Lower lobe of right lung (tissue), 2 donors: ENCODE data around the gene ACADS. TPM values are rescaled to one million over a fixed set of nuclear protein-coding genes. Genes with fewer than 3 reads are reported as not detected.

Experiments used
- ATAC-seq, 2 donors: fragments of 200-7000 bp; cut with Tn5 transposase; one replicate each; pipeline ENCODE4 v1.9.1; 2020 to 2022; ENCODE audit warnings: mild to moderate bottlenecking in 2 of 2, moderate library complexity in 2 of 2
- DNase-seq: peaks from one replicate; pipeline ENCODE4 v3.0.0-alpha.2; 2020
- H3K27ac ChIP-seq: fragments of 200-600 bp; one replicate; pipeline ENCODE4 v1.8.0; 2022
- H3K27me3 ChIP-seq: fragments of 200-600 bp; one replicate; pipeline ENCODE4 v1.8.0; 2022; ENCODE audit warnings: low read depth
- H3K36me3 ChIP-seq: fragments of 200-600 bp; one replicate; pipeline ENCODE4 v1.8.0; 2022; ENCODE audit warnings: mild to moderate bottlenecking
- H3K4me1 ChIP-seq: fragments of 200-600 bp; one replicate; pipeline ENCODE4 v1.8.0; 2022
- H3K4me3 ChIP-seq: fragments of 200-600 bp; one replicate; pipeline ENCODE4 v1.8.0; 2022; ENCODE audit warnings: mild to moderate bottlenecking
- H3K9me3 ChIP-seq: fragments of 200-600 bp; one replicate; pipeline ENCODE4 v1.8.0; 2022
- intact Hi-C: fragments of 100-400 bp; cut with DNase I; formaldehyde crosslinking; loops from one replicate; pipeline ENCODE4 v1.11.0; 2022
- total RNA-seq: library from RNA; stranded (reverse); fragmentation: NEBNext Ultra II Directional; extraction: Animal tissue kit (Norgen Biotek cat#: 25700); gene quantifications from one replicate; pipeline ENCODE4 v1.2.1, GENCODE V29; 2021
- TF ChIP-seq, protein P1 (sequence below): fragments of 200-600 bp; IDR thresholded peaks from one replicate; pipeline ENCODE4 v1.8.0; 2022; ENCODE audit warnings: antibody characterized with exemption, mild to moderate bottlenecking
- donor health status: DM: no; HTN: yes; CAD: no; lungs with severe emphysema.

Gene ACADS
- total RNA-seq, 1 donor from 2014 or later, result 24.4 TPM

DNA sequence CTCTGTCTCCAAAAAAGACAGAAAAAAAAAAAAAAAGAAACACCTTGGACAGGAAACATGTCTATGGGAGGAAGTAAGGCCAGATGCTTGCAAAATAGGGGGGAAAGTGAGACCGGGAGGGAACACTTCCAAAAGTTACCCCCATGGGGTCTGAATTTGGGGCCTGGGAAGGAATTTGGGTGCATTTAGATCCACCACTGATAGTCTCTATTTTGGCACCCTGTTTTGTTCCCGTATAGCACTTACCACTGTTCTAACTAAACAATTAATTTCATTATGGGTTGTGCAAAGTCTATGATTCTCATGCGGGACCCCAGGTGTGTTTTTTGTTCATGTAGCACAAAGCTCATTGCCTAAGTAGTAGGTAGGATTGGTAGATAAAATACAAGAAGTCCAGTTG, 40.1 kb upstream of the ACADS start:
- no peaks in the 10 kb centered on the region for H3K36me3 ChIP-seq
- H3K9me3 ChIP-seq, result no peaks in the 10 kb centered on the region
- no peaks in the 10 kb centered on the region for H3K27me3 ChIP-seq
- peaks cover 39% of the 10 kb centered on the region for H3K4me1 ChIP-seq
- TF ChIP-seq, protein P1, sequence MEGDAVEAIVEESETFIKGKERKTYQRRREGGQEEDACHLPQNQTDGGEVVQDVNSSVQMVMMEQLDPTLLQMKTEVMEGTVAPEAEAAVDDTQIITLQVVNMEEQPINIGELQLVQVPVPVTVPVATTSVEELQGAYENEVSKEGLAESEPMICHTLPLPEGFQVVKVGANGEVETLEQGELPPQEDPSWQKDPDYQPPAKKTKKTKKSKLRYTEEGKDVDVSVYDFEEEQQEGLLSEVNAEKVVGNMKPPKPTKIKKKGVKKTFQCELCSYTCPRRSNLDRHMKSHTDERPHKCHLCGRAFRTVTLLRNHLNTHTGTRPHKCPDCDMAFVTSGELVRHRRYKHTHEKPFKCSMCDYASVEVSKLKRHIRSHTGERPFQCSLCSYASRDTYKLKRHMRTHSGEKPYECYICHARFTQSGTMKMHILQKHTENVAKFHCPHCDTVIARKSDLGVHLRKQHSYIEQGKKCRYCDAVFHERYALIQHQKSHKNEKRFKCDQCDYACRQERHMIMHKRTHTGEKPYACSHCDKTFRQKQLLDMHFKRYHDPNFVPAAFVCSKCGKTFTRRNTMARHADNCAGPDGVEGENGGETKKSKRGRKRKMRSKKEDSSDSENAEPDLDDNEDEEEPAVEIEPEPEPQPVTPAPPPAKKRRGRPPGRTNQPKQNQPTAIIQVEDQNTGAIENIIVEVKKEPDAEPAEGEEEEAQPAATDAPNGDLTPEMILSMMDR, result no peak
- intact Hi-C loops, result no loop called here
- ATAC-seq (no peak), DNase-seq (no peak)
- no peak overlapping the region for H3K4me3 ChIP-seq
- no peak overlapping the region for H3K27ac ChIP-seq

DNA sequence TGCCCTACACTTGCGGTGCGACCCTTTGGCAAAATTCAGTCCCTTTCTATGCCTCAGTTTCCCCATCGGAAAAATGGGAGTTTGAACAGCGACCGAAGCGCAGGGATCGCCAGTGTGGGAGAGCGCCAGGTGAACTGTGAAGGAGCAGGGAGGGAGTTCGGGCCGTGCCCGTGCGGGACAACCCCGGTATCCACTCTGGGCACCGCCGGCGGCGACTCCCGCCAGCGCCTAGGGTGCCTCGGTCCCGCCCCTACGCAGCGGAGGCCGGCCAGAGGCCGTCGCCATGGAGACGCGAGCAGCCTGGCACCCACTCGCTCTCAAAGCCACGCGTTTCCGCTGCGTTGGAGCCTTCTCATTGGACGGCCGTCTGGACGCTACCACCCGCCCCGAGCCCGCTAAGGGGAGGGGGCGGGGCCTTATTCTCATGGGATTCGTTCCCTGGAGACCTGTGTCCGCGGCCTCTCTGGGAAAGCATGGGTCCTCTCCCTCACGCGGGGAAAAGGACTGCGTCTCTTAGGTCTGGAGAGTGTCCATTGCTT, 39.4 kb upstream of the ACADS start:
- Histone ChIP-seq H3K27ac (peak overlapping the region; percentile 92), H3K4me1 (peaks cover 44% of the 10 kb centered on the region), H3K9me3 (no peaks in the 10 kb centered on the region), H3K36me3 (no peaks in the 10 kb centered on the region), H3K27me3 (no peaks in the 10 kb centered on the region), H3K4me3 (peak overlapping the region; percentile 94)
- TF ChIP-seq, protein P1, result no peak
- DNase-seq (peak; percentile 100), ATAC-seq (peak; percentile 95 to 96)
- intact Hi-C loops, result no loop called here

- H3K4me1 ChIP-seq, result peaks cover 48% of the 10 kb centered on the region
- TF ChIP-seq, protein P1, result peak; percentile 15
Measured at GRCh38 chr12:120686690-120687577, 38.7 kb upstream of the ACADS start, which contains the start of gene MLEC. Gene MLEC, plus strand, starts transcription at chr12:120687149. Its CDS starts 148 bp downstream, at chr12:120687297.

DNA sequence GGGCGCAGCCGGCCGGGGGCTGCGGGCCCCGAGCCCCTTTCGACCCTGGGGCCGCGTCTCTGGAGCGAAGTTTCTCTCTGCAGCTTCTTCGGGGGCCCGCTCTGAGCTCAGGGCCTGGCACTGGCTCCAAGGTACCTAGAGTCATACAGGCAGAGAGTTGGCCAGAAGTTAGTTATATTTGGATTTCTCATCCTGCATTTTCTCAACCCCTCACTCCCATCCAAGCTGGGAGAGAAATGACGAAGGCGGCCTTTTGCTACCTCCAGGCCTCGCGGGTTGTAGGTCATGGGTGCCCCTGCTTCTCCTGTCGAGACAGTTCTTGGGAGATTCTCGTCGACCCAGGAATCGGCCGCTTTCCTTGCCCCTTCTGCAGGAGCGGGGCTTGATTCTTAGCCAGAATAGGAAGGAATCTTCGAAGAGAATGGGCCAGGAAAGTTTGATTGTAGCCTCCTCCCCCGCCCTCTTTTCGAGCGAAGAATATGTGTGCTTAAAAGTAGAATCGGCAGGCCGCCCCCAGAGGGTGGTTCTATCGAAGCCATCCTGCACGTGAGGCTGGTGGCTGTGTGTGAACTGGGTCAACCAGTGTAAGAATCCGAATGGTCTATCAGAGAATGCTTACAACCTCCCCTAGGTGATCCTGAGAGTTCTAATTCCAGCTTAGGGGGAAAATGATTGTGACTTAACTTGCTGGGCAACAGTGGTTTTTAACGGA, 37.9 kb upstream of the ACADS start:
- H3K4me1 ChIP-seq, result peaks cover 56% of the 10 kb centered on the region
- intact Hi-C loops, result no loop called here
- peak overlapping the region; percentile 92 for H3K27ac ChIP-seq
- ATAC-seq (no peak), DNase-seq (peak; percentile 59)
- H3K27me3 ChIP-seq, result no peaks in the 10 kb centered on the region
- no peaks in the 10 kb centered on the region for H3K36me3 ChIP-seq
- TF ChIP-seq, protein P1, result no peak
- H3K4me3 ChIP-seq, result peak overlapping the region; percentile 94
- H3K9me3 ChIP-seq, result no peaks in the 10 kb centered on the region

More at GRCh38 chr12:120686690-120687577, 38.7 kb upstream of the ACADS start, which contains the start of gene MLEC:
- H3K36me3 ChIP-seq, result no peaks in the 10 kb centered on the region
- H3K27me3 ChIP-seq, result no peaks in the 10 kb centered on the region
- no peaks in the 10 kb centered on the region for H3K9me3 ChIP-seq
- DNase-seq, result peak; percentile 98
- peak; percentile 97 for ATAC-seq
- intact Hi-C loops, result no loop called here
- peak within 1 kb of the TSS; percentile 94 for H3K4me3 ChIP-seq
- H3K27ac ChIP-seq, result peak within 1 kb of the TSS; percentile 92

GRCh38 chr12:120688527-120689071, 37.0 kb upstream of the ACADS start:
- Histone ChIP-seq H3K27me3 (no peaks in the 10 kb centered on the region), H3K27ac (peak overlapping the region; percentile 92), H3K4me3 (peak overlapping the region; percentile 94), H3K4me1 (peaks cover 60% of the 10 kb centered on the region), H3K36me3 (peaks cover 7% of the 10 kb centered on the region), H3K9me3 (no peaks in the 10 kb centered on the region)
- TF ChIP-seq, protein P1, result no peak
- intact Hi-C loops, result no loop called here
- ATAC-seq (no peak), DNase-seq (no peak)
